RWPE2 (cell line): ENCODE measurements around the gene HNRNPU.

Source experiments
- ATAC-seq: fragments of 200-7000 bp; cut with Tn5 transposase; 3 replicates; pipeline ENCODE4 v1.9.1; 2021; ENCODE audit warnings: low read depth
- DNase-seq: peaks from one replicate; pipeline ENCODE4 v3.0.0-alpha.2; 2020; ENCODE audit warnings: low spot score
- H3K27ac ChIP-seq: fragments of 450-650 bp; 2 replicates; pipeline ENCODE4 v1.5.1; 2017; ENCODE audit warnings: mild to moderate bottlenecking; ENCODE audit not compliant: poor library complexity, severe bottlenecking
- H3K27me3 ChIP-seq: fragments of 250-450 bp; sonication (Bioruptor Pico); 2 replicates; pipeline ENCODE4 v1.5.1; 2021; ENCODE audit warnings: mild to moderate bottlenecking, moderate library complexity; ENCODE audit not compliant: insufficient read depth, poor library complexity, severe bottlenecking
- H3K36me3 ChIP-seq: fragments of 250-450 bp; sonication (Bioruptor Pico); 2 replicates; pipeline ENCODE4 v1.5.1; 2020; ENCODE audit warnings: low read depth, mild to moderate bottlenecking, moderate library complexity
- H3K4me1 ChIP-seq: fragments of 250-450 bp; sonication (Bioruptor Pico); 2 replicates; pipeline ENCODE4 v1.5.1; 2021; ENCODE audit warnings: mild to moderate bottlenecking, moderate library complexity; ENCODE audit not compliant: insufficient read depth, poor library complexity, severe bottlenecking
- H3K4me3 ChIP-seq: fragments of 250-450 bp; sonication (Bioruptor Pico); 2 replicates; pipeline ENCODE4 v1.5.1; 2021; ENCODE audit warnings: mild to moderate bottlenecking, moderate library complexity; ENCODE audit not compliant: severe bottlenecking
- H3K9me3 ChIP-seq: fragments of 250-450 bp; sonication (Bioruptor Pico); 2 replicates; pipeline ENCODE4 v1.5.1; 2021; ENCODE audit warnings: mild to moderate bottlenecking, moderate library complexity; ENCODE audit not compliant: severe bottlenecking
- CTCF ChIP-seq: fragments of 450-650 bp; IDR thresholded peaks from one replicate; pipeline ENCODE4 v1.5.1; 2017; ENCODE audit warnings: mild to moderate bottlenecking, moderate library complexity; ENCODE audit not compliant: poor library complexity, severe bottlenecking

HNRNPU gene

GRCh38 chr1:244869950-244870349, 5.6 kb upstream of the HNRNPU start:
- no peaks in the 10 kb centered on the region for H3K27me3 ChIP-seq
- no peak overlapping the region for H3K4me3 ChIP-seq
- no peak for TF ChIP-seq CTCF
- peaks cover 6% of the 10 kb centered on the region for H3K4me1 ChIP-seq
- no peak for DNase-seq
- H3K9me3 ChIP-seq, result no peaks in the 10 kb centered on the region
- H3K27ac ChIP-seq, result no peak overlapping the region
- no peak for ATAC-seq
- H3K36me3 ChIP-seq, result no peaks in the 10 kb centered on the region

GRCh38 chr1:244869364-244869827, 5.1 kb upstream of the HNRNPU start:
- Histone ChIP-seq H3K4me1 (peaks cover 7% of the 10 kb centered on the region), H3K27ac (no peak overlapping the region), H3K9me3 (no peaks in the 10 kb centered on the region), H3K36me3 (no peaks in the 10 kb centered on the region), H3K27me3 (no peaks in the 10 kb centered on the region), H3K4me3 (no peak overlapping the region)
- DNase-seq (no peak), ATAC-seq (no peak)
- no peak for TF ChIP-seq CTCF

GRCh38 chr1:244868484-244869363, 4.4 kb upstream of the HNRNPU start:
- TF ChIP-seq CTCF, result no peak

DNA sequence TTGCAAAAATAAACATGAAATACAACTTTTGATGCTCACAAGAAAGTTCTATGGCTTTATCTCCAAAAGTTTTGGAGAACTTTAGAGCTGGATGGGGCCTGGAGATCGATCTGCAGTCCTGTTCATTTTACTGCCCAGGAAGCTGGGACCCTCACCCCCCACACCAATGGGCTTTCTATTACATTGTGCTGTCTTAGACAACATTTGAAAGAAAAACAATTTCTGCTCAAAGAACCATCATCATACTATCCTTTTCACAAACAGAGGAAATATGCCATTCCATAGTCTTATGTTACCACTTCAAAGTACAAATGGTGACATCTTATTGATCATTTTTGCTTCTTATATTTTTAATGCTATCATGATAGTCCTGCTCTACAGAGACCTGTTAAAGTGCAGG, 2.0 kb upstream of the HNRNPU start:
- no peaks in the 10 kb centered on the region for H3K27me3 ChIP-seq
- H3K36me3 ChIP-seq, result peaks cover 20% of the 10 kb centered on the region
- no peaks in the 10 kb centered on the region for H3K9me3 ChIP-seq
- TF ChIP-seq CTCF, result no peak
- ATAC-seq (no peak), DNase-seq (no peak)
- H3K4me1 ChIP-seq, result peaks cover 7% of the 10 kb centered on the region
- no peak overlapping the region for H3K27ac ChIP-seq
- no peak overlapping the region for H3K4me3 ChIP-seq

More at GRCh38 chr1:244868484-244869363, 4.4 kb upstream of the HNRNPU start:
- H3K27ac ChIP-seq, result no peak overlapping the region
- no peaks in the 10 kb centered on the region for H3K9me3 ChIP-seq
- H3K27me3 ChIP-seq, result no peaks in the 10 kb centered on the region
- H3K4me1 ChIP-seq, result peaks cover 7% of the 10 kb centered on the region
- no peak for DNase-seq
- H3K4me3 ChIP-seq, result no peak overlapping the region
- H3K36me3 ChIP-seq, result peaks cover 4% of the 10 kb centered on the region; the same call in 1 of the 2 replicates
- ATAC-seq, result no peak

GRCh38 chr1:244865820-244866219, 1.5 kb upstream of the HNRNPU start:
- DNase-seq, result no peak
- H3K27me3 ChIP-seq, result no peaks in the 10 kb centered on the region
- H3K36me3 ChIP-seq, result peaks cover 25% of the 10 kb centered on the region
- H3K4me1 ChIP-seq, result peaks cover 10% of the 10 kb centered on the region
- no peak for TF ChIP-seq CTCF
- no peaks in the 10 kb centered on the region for H3K9me3 ChIP-seq
- H3K27ac ChIP-seq, result no peak overlapping the region
- no peak for ATAC-seq
- H3K4me3 ChIP-seq, result no peak overlapping the region
